Stomach (tissue), 4 donors: Measurements from ENCODE around the gene TBRG4.

Experiments used
- EP300 ChIP-seq: sonication (generic); formaldehyde crosslinking; IDR thresholded peaks from one replicate; pipeline ENCODE4 v1.6.1; 2017; ENCODE audit warnings: antibody characterized with exemption
- POLR2A ChIP-seq, 4 donors: fragments of 450-650 bp; IDR thresholded peaks; one replicate each; pipeline ENCODE4 v1.6.1; 2016; ENCODE audit warnings: antibody characterized with exemption in 4 of 4, control low read depth in 2 of 4, mild to moderate bottlenecking in 1 of 4, moderate library complexity in 1 of 4
- POLR2AphosphoS5 ChIP-seq, 3 donors: sonication (generic); formaldehyde crosslinking; IDR thresholded peaks; one replicate each; pipeline ENCODE4 v1.6.1; 2016; ENCODE audit warnings: antibody characterized with exemption in 3 of 3
- TF ChIP-seq, protein P1 (sequence below), 7 experiments: fragments of 450-650 bp in 4 of 7; fragments of 200-600 bp in 3 of 7; sonication (generic) in 3 of 7; IDR thresholded peaks; one replicate each; pipeline ENCODE4 v1.5.1; 2016 to 2019; ENCODE audit warnings: antibody characterized with exemption in 7 of 7, control low read depth in 2 of 7, mild to moderate bottlenecking in 1 of 7

DNA sequence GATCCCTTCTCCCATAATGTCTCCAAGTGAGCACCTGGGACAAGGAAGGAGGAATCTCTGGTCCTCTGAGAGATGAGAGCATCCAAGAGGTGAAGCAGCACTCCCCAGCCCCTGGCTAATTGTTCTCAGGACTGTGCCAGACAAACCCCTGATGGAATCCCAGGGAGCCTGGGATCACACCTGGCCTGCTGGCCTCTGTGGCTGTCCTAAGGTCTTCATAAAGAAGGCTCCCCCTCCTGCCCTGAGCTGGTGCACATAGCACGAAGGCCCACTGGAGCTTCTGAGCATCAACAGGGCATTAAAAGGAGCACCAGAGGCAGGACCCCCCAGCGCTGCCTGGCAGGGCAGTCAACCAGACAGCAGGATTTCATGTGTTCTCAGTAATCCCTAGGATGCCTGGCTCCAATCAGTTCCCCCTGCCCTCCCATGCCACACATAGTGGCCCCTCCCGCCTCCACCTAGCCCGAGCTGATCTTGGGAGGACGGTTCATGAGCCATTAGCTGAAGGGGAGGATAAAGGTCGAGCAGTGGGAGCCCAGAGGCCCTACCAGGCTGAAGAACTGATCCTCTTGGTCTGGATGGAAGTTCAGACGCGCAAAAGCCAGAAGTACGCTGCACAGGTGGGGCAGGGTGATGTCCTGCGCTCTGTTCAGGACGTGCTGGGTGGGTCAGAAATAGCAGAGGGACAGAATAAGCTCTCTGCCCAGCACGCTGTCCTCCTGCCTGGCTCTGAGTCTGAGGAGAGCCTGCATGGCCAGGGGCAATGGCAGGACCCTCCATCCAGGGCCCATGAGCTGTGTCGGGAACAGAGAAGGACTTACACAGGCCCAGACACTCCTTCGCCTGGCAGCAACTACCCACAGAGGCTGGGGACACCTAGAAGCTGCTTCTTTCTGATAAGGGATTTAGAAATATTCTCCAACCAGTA is 8.4 kb downstream of the TBRG4 start:
- TF ChIP-seq POLR2A (IDR thresholded peaks at IDR 0.05), result no peak
- TF ChIP-seq, protein P1, sequence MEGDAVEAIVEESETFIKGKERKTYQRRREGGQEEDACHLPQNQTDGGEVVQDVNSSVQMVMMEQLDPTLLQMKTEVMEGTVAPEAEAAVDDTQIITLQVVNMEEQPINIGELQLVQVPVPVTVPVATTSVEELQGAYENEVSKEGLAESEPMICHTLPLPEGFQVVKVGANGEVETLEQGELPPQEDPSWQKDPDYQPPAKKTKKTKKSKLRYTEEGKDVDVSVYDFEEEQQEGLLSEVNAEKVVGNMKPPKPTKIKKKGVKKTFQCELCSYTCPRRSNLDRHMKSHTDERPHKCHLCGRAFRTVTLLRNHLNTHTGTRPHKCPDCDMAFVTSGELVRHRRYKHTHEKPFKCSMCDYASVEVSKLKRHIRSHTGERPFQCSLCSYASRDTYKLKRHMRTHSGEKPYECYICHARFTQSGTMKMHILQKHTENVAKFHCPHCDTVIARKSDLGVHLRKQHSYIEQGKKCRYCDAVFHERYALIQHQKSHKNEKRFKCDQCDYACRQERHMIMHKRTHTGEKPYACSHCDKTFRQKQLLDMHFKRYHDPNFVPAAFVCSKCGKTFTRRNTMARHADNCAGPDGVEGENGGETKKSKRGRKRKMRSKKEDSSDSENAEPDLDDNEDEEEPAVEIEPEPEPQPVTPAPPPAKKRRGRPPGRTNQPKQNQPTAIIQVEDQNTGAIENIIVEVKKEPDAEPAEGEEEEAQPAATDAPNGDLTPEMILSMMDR (IDR thresholded peaks at IDR 0.05), result no peak
- TF ChIP-seq POLR2AphosphoS5 (IDR thresholded peaks at IDR 0.05), result no peak
- no peak for TF ChIP-seq EP300
